ENCODE results near the gene SP8. TPM values are rescaled to one million over a fixed set of nuclear protein-coding genes. Genes with fewer than 3 reads are reported as not detected.
"Not testable (repeated sequence)": the region's sequence is repeated elsewhere in the genome, so short reads cannot be mapped to it uniquely, and the experiment has no call there.

The SP8 gene
- total RNA-seq, 6 experiments from 2014 or later: not detected

DNA sequence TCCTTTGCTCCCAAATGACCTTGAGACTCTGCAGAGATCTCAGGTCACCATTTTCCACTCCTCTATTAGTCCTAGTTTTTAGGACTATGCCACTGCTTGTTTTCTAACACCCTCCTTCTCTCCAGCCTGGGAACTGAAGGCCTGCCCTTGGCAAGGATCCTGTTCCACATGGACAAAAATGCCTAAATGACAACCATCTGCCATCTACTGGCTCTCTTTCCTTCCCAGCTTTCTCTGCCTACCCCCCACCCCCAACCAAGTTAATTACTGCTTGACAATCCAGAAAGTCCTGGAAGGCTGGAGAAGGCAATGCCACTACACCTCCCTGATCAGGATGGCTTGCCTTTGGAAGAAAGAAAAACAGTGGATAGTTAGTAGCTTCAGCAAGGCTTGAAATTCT is 44.8 kb upstream of the SP8 start:
- H3K4me1 ChIP-seq: no peaks in the 10 kb centered on the region
- TF ChIP-seq, protein P1, sequence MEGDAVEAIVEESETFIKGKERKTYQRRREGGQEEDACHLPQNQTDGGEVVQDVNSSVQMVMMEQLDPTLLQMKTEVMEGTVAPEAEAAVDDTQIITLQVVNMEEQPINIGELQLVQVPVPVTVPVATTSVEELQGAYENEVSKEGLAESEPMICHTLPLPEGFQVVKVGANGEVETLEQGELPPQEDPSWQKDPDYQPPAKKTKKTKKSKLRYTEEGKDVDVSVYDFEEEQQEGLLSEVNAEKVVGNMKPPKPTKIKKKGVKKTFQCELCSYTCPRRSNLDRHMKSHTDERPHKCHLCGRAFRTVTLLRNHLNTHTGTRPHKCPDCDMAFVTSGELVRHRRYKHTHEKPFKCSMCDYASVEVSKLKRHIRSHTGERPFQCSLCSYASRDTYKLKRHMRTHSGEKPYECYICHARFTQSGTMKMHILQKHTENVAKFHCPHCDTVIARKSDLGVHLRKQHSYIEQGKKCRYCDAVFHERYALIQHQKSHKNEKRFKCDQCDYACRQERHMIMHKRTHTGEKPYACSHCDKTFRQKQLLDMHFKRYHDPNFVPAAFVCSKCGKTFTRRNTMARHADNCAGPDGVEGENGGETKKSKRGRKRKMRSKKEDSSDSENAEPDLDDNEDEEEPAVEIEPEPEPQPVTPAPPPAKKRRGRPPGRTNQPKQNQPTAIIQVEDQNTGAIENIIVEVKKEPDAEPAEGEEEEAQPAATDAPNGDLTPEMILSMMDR (IDR thresholded peaks at IDR 0.05): no peak
- no peak for TF ChIP-seq POLR2A (IDR thresholded peaks at IDR 0.05)
- no peaks in the 10 kb centered on the region for H3K36me3 ChIP-seq
- H3K4me3 ChIP-seq: no peak overlapping the region
- H3K27me3 ChIP-seq: peaks cover 0 to 4% of the 10 kb centered on the region in 2 donors
- intact Hi-C loops (cut with DNase I): no loop called here
- no peak overlapping the region for H3K27ac ChIP-seq
- no peak for DNase-seq
- no peak for ATAC-seq
- H3K9me3 ChIP-seq: no peaks in the 10 kb centered on the region

DNA sequence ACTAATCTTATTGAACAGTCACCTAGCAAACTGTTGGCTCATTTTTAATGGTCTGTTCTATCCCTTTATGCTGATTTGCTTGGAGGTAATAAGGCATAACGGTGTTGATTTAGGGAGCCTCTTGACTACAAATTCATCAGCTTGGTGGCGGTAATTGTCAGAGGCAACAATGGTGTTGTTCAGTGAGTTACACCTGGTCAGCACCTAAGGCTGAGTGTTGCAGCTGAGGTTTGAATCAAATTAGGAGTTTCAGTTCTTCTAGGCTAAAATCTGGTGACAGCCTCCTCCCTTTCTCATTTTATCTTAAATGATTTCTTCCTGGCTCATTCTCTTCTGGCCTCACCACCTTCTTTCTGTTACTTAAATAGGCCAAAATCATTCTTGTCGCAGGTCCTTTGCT is 42.3 kb upstream of the SP8 start:
- peaks cover 0 to 4% of the 10 kb centered on the region in 2 donors for H3K27me3 ChIP-seq
- no peaks in the 10 kb centered on the region for H3K36me3 ChIP-seq
- DNase-seq (no peak), ATAC-seq (no peak)
- intact Hi-C loops (cut with DNase I): no loop called here
- H3K4me1 ChIP-seq: no peaks in the 10 kb centered on the region
- 47% methylated on average over 3 of the region's 3 CpGs for WGBS (ENCODE audit: insufficient coverage, low coverage, low lambda C conversion rate, missing lambda C conversion rate)
- TF ChIP-seq POLR2A (IDR thresholded peaks at IDR 0.05): no peak
- TF ChIP-seq, protein P1 (IDR thresholded peaks at IDR 0.05): no peak
- no peak overlapping the region for H3K4me3 ChIP-seq
- H3K9me3 ChIP-seq: no peaks in the 10 kb centered on the region
- no peak overlapping the region for H3K27ac ChIP-seq

DNA sequence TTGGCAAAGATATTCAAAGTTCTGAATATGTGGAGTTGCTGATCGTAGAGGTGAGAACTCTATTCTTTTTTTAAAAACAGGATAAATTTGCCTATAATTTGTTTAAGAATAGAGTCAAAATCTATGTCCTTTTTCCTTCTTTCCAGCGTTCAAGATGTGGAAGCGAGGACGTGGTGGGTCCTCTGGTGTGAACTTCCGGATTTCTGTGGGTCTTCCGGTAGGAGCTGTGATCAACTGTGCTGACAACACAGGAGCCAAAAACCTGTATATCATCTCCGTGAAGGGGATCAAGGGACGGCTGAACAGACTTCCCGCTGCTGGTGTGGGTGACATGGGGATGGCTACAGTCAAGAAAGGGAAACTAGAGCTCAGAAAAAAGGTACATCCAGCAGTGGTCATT is 40.5 kb upstream of the SP8 start:
- Histone ChIP-seq H3K4me1 (no peaks in the 10 kb centered on the region), H3K27ac (no peak overlapping the region), H3K27me3 (peaks cover 0 to 2% of the 10 kb centered on the region in 2 donors), H3K4me3 (no peak overlapping the region), H3K36me3 (no peaks in the 10 kb centered on the region), H3K9me3 (no peaks in the 10 kb centered on the region)
- 65% methylated on average over 8 of the region's 9 CpGs for WGBS (ENCODE audit: insufficient coverage, low coverage, low lambda C conversion rate, missing lambda C conversion rate)
- ATAC-seq (no peak), DNase-seq (no peak)
- TF ChIP-seq, protein P1 (IDR thresholded peaks at IDR 0.05): no peak
- TF ChIP-seq POLR2A (IDR thresholded peaks at IDR 0.05): no peak
- intact Hi-C loops (cut with DNase I): no loop called here

DNA sequence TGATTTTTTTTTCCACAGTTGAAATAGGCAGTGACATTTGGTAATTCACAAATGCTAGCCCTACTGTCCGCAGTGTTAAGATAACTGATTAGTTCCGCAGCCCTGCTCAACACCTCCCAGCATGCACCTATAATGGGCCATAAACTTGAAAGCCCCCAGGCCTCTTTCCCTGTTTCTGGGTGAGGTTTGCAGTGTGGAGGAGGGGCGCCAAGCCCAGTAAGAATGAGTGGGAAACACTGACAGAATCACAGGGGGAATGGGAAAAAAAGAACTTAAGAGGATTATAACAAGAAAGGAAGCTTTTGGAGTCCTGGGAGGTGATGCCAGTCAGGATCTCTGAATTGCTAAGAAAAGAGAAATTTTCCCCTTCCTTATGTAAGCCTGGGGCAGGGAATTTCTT is 39.6 kb upstream of the SP8 start:
- Histone ChIP-seq H3K9me3 (no peaks in the 10 kb centered on the region), H3K4me1 (no peaks in the 10 kb centered on the region), H3K4me3 (no peak overlapping the region), H3K27me3 (no peaks in the 10 kb centered on the region), H3K36me3 (no peaks in the 10 kb centered on the region), H3K27ac (no peak overlapping the region)
- no peak for TF ChIP-seq POLR2A (IDR thresholded peaks at IDR 0.05)
- TF ChIP-seq, protein P1 (IDR thresholded peaks at IDR 0.05): no peak
- DNase-seq (no peak), ATAC-seq (no peak)
- intact Hi-C loops (cut with DNase I): no loop called here
- 37% methylated on average over 3 of the region's 3 CpGs for WGBS (ENCODE audit: insufficient coverage, low coverage, low lambda C conversion rate, missing lambda C conversion rate)

DNA sequence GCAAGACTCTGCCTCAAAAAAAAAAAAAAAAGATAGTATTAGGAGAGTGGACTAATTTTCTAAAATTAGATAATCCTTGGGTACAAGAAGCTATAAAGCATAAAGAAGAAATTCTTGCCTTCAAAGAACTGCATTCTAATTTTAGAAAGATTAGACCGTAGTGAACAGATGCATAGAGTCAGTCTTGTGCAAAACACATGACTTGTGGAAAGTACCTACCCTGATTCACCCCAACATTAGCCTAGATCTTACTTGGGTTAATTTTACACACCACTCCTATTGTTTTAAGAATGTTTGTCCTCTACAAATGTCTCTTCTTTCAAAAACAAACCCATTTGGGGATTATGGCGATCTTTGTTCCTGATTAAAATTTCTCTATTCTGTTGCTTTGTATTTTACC is 38.9 kb upstream of the SP8 start:
- H3K4me1 ChIP-seq: no peaks in the 10 kb centered on the region
- H3K36me3 ChIP-seq: no peaks in the 10 kb centered on the region
- no peak overlapping the region for H3K27ac ChIP-seq
- no peak for TF ChIP-seq POLR2A (IDR thresholded peaks at IDR 0.05)
- TF ChIP-seq, protein P1 (IDR thresholded peaks at IDR 0.05): no peak
- ATAC-seq (no peak), DNase-seq (no peak)
- WGBS (ENCODE audit: insufficient coverage, low coverage, low lambda C conversion rate, missing lambda C conversion rate): 74% methylated on average over 2 of the region's 2 CpGs
- no peaks in the 10 kb centered on the region for H3K9me3 ChIP-seq
- intact Hi-C loops (cut with DNase I): no loop called here
- no peak overlapping the region for H3K4me3 ChIP-seq
- H3K27me3 ChIP-seq: no peaks in the 10 kb centered on the region

DNA sequence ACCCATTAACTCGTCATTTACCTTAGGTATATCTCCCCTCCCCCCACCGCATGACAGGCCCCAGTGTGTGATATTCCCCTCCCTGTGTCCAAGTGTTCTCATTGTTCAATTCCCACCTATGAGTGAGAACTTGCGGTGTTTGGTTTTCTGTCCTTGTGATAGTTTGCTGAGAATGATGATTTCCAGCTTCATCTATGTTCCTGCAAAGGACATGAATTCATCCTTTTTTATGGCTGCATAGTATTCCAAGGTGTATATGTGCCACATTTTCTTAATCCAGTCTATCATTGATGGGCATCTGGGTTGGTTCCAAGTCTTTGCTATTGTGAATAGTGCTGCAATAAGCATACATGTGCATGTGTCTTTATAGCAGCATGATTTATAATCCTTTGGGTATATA is 34.7 kb upstream of the SP8 start:
- H3K4me1 ChIP-seq; H3K27me3 ChIP-seq; H3K27ac ChIP-seq; ATAC-seq; H3K4me3 ChIP-seq; H3K36me3 ChIP-seq; intact Hi-C loops (cut with DNase I); H3K9me3 ChIP-seq; DNase-seq: not testable (repeated sequence)
- WGBS (ENCODE audit: insufficient coverage, low coverage, low lambda C conversion rate, missing lambda C conversion rate): 80% methylated on average over 3 of the region's 3 CpGs
